ENCODE measurements around the gene HIRA.

The HIRA gene

GRCh38 chr22:19355413-19356157 is 75.9 kb downstream of the HIRA start:
- Mint-ChIP-seq H3K4me3 (no peak overlapping the region), H3K27ac (no peak overlapping the region), H3K9me3 (no peaks in the 10 kb centered on the region), H3K36me3 (ENCODE audit: low read depth) (peaks cover 34% of the 10 kb centered on the region), H3K27me3 (ENCODE audit: low read depth) (peaks cover 3% of the 10 kb centered on the region), H3K4me1 (no peaks in the 10 kb centered on the region)
- no peak for TF ChIP-seq CTCF (IDR thresholded peaks at IDR 0.05; ENCODE audit: unreplicated experiment in 3 of 3)

- no peaks in the 10 kb centered on the region for H3K4me1 Mint-ChIP-seq
- no peak overlapping the region for H3K4me3 Mint-ChIP-seq
- no peak overlapping the region for H3K27ac Mint-ChIP-seq
- no peaks in the 10 kb centered on the region for H3K9me3 Mint-ChIP-seq
- no peak for TF ChIP-seq CTCF (IDR thresholded peaks at IDR 0.05; ENCODE audit: unreplicated experiment in 3 of 3)
- H3K27me3 Mint-ChIP-seq (ENCODE audit: low read depth): peaks cover 3% of the 10 kb centered on the region
- H3K36me3 Mint-ChIP-seq (ENCODE audit: low read depth): peaks cover 43% of the 10 kb centered on the region
Observed at GRCh38 chr22:19354201-19354600, 77.3 kb downstream of the HIRA start.

- H3K4me1 Mint-ChIP-seq: no peaks in the 10 kb centered on the region
- H3K27ac Mint-ChIP-seq: no peak overlapping the region
- no peak overlapping the region for H3K4me3 Mint-ChIP-seq
- peaks cover 42% of the 10 kb centered on the region for H3K36me3 Mint-ChIP-seq (ENCODE audit: low read depth)
- no peak for TF ChIP-seq CTCF (IDR thresholded peaks at IDR 0.05; ENCODE audit: unreplicated experiment in 3 of 3)
- peaks cover 3% of the 10 kb centered on the region for H3K27me3 Mint-ChIP-seq (ENCODE audit: low read depth)
- no peaks in the 10 kb centered on the region for H3K9me3 Mint-ChIP-seq
Observed at GRCh38 chr22:19353363-19354131, 78.0 kb downstream of the HIRA start.

- H3K4me3 Mint-ChIP-seq: no peak overlapping the region
- TF ChIP-seq CTCF (IDR thresholded peaks at IDR 0.05; ENCODE audit: unreplicated experiment in 3 of 3): no peak
- no peaks in the 10 kb centered on the region for H3K4me1 Mint-ChIP-seq
- H3K36me3 Mint-ChIP-seq (ENCODE audit: low read depth): peaks cover 46% of the 10 kb centered on the region
- H3K9me3 Mint-ChIP-seq: no peaks in the 10 kb centered on the region
- H3K27ac Mint-ChIP-seq: no peak overlapping the region
- peaks cover 3% of the 10 kb centered on the region for H3K27me3 Mint-ChIP-seq (ENCODE audit: low read depth)
Observed at GRCh38 chr22:19352766-19353165, 78.8 kb downstream of the HIRA start.

GRCh38 chr22:19352217-19352616 is 79.3 kb downstream of the HIRA start:
- Mint-ChIP-seq H3K27me3 (ENCODE audit: low read depth) (peaks cover 3% of the 10 kb centered on the region), H3K27ac (no peak overlapping the region), H3K9me3 (no peaks in the 10 kb centered on the region), H3K4me1 (no peaks in the 10 kb centered on the region), H3K36me3 (ENCODE audit: low read depth) (peaks cover 50% of the 10 kb centered on the region), H3K4me3 (no peak overlapping the region)
- TF ChIP-seq CTCF (IDR thresholded peaks at IDR 0.05; ENCODE audit: unreplicated experiment in 3 of 3): no peak
